HepG2 (cell line): Measurements from ENCODE around the gene DNAH9. TPM values are rescaled to one million over a fixed set of nuclear protein-coding genes. Genes with fewer than 3 reads are reported as not detected.

Source experiments
- ATAC-seq: fragments of 200-7000 bp; cut with Tn5 transposase; 3 replicates; pipeline ENCODE4 v1.9.1; 2020; ENCODE audit warnings: mild to moderate bottlenecking, moderate library complexity
- BruUV-seq: library from RNA; stranded (reverse); fragments of 400-500 nt; replicated peaks from 2 replicates; lab custom pipeline; 2021; lab: Mats Ljungman, UMichigan
- CTCF ChIA-PET: fragments of 300-600 bp; formaldehyde crosslinking; extraction: SDS; loops from one replicate; lab custom pipeline; 2021; ENCODE audit warnings: low total read pairs, inconsistent platforms, low intra/inter-chr PET ratio; lab: Yijun Ruan, JAX
- POLR2A ChIA-PET: fragments of 350-600 bp; sonication (Branson Sonifier 250); formaldehyde crosslinking; loops from one replicate; lab custom pipeline; 2020; ENCODE audit warnings: antibody characterized with exemption, inconsistent platforms; lab: Yijun Ruan, JAX
- DNase-seq: peaks from one replicate; pipeline ENCODE4 v3.0.0-alpha.2; 2015; ENCODE audit warnings: low spot score
- FAIRE-seq: peaks from 3 replicates; lab custom pipeline; 2011; peaks lifted over from hg19 to GRCh38; lab: Jason Lieb, UNC
- H2AFZ ChIP-seq: one replicate; pipeline ENCODE4 v1.6.1; 2011; ENCODE audit warnings: low read length, inconsistent platforms
- H3K27ac ChIP-seq: fragments of 300-600 bp; 3 replicates; pipeline ENCODE4 v1.8.0; 2011; ENCODE audit warnings: mixed run types, mild to moderate bottlenecking, mixed read lengths, low read length, inconsistent platforms; ENCODE audit not compliant: insufficient read depth; ENCODE audit errors: extremely low read length
- H3K27me3 ChIP-seq, 2 experiments: fragments of 200-600 bp in 1 of 2; 2 replicates in 1 of 2; 3 replicates in 1 of 2; pipeline versions ENCODE4 v1.6.0 to v1.8.0; 2011; ENCODE audit warnings: low read length in 2 of 2, mild to moderate bottlenecking in 2 of 2, moderate library complexity in 2 of 2, inconsistent platforms in 1 of 2; ENCODE audit not compliant: insufficient read depth in 2 of 2, control insufficient read depth in 1 of 2
- H3K36me3 ChIP-seq, 2 experiments: fragments of 200-600 bp in 1 of 2; replicated peaks in 1 of 2; 2 replicates in 1 of 2; 3 replicates in 1 of 2; pipeline versions ENCODE4 v1.5.1 to v1.8.0; 2011; ENCODE audit warnings: low read length in 2 of 2, inconsistent platforms in 1 of 2; ENCODE audit not compliant: insufficient read depth in 2 of 2, control insufficient read depth in 1 of 2
- H3K4me1 ChIP-seq: 2 replicates; pipeline ENCODE4 v1.5.1; 2012; ENCODE audit warnings: low read length, inconsistent platforms; ENCODE audit not compliant: insufficient read depth
- H3K4me2 ChIP-seq: 2 replicates; pipeline ENCODE4 v1.6.0; 2011; ENCODE audit warnings: low read depth, low read length, inconsistent platforms
- H3K4me3 ChIP-seq, 3 experiments: fragments of 200-600 bp in 1 of 3; sonication (generic), shearing (Covaris generic) in 1 of 3; replicated peaks in 1 of 3; 2 replicates each; pipeline ENCODE4 v1.5.1; 2011 to 2016; ENCODE audit warnings: low read length in 3 of 3, inconsistent platforms in 2 of 3, low read depth in 2 of 3, mild to moderate bottlenecking in 2 of 3, control low read depth in 1 of 3, mixed read lengths in 1 of 3; ENCODE audit not compliant: insufficient read depth in 1 of 3
- H3K79me2 ChIP-seq: one replicate; pipeline ENCODE4 v1.6.1; 2011; ENCODE audit warnings: low read length, inconsistent platforms; ENCODE audit not compliant: insufficient read depth
- H3K9ac ChIP-seq: 2 replicates; pipeline ENCODE4 v1.6.0; 2011; ENCODE audit warnings: mild to moderate bottlenecking, low read depth, low read length, inconsistent platforms; ENCODE audit not compliant: insufficient read depth
- H3K9me3 ChIP-seq: 2 replicates; pipeline ENCODE4 v1.5.1; 2012; ENCODE audit warnings: mild to moderate bottlenecking, low read length
- H4K20me1 ChIP-seq: 2 replicates; pipeline ENCODE4 v1.6.0; 2011; ENCODE audit warnings: inconsistent platforms, mild to moderate bottlenecking, low read length, moderate library complexity; ENCODE audit not compliant: insufficient read depth
- CHD4 ChIP-seq: fragments of 200-600 bp; sonication (generic); IDR thresholded peaks from 2 replicates; pipeline ENCODE4 v1.7.0; 2017; ENCODE audit warnings: mild to moderate bottlenecking, low read length, borderline replicate concordance
- PCBP1 ChIP-seq: fragments of 200-400 bp; formaldehyde crosslinking; IDR thresholded peaks from 2 replicates; pipeline ENCODE4 v1.6.1; 2017; ENCODE audit warnings: mild to moderate bottlenecking, low read depth, low read length, borderline replicate concordance
- TAF1 ChIP-seq: sonication (generic); formaldehyde crosslinking; IDR thresholded peaks from 2 replicates; pipeline ENCODE4 v1.4.0; 2020; ENCODE audit warnings: missing genetic modification reagents
- ZNF567 ChIP-seq: sonication (generic); formaldehyde crosslinking; IDR thresholded peaks from 2 replicates; pipeline ENCODE4 v1.8.1; 2023; ENCODE audit warnings: mild to moderate bottlenecking, missing genetic modification reagents, borderline replicate concordance
- ZNF644 ChIP-seq: IDR thresholded peaks from 2 replicates; pipeline ENCODE4 v1.6.1; 2016; ENCODE audit warnings: low read depth
- ZNF713 ChIP-seq: sonication (generic); formaldehyde crosslinking; IDR thresholded peaks from 2 replicates; pipeline ENCODE4 v1.4.0; 2020; ENCODE audit warnings: mild to moderate bottlenecking, missing genetic modification reagents
- ZNF883 ChIP-seq: sonication (generic); formaldehyde crosslinking; IDR thresholded peaks from 2 replicates; pipeline ENCODE4 v1.5.1; 2020; ENCODE audit warnings: mild to moderate bottlenecking, missing genetic modification reagents; ENCODE audit errors: not compliant biosample characterization
- WGBS: methylation state at CpG from one replicate; pipeline ENCODE4 v1.1.6; 2017; ENCODE audit warnings: low lambda C conversion rate; 5-methylcytosine and 5-hydroxymethylcytosine counted together
- in situ Hi-C: cut with HindIII; loops from 2 replicates; pipeline ENCODE4 v1.10.0; 2017; ENCODE audit warnings: low pct_unique_long_range_greater_than_20kb; ENCODE audit not compliant: extremely low pct_ligation_motif_present
- intact Hi-C: fragments of 100-400 bp; cut with micrococcal nuclease; formaldehyde crosslinking; loops from one replicate; pipeline ENCODE4 v1.10.0; 2022; ENCODE audit not compliant: unreplicated experiment
- polyA plus RNA-seq, 8 experiments: library from polyadenylated mRNA; depleted of rRNA in 3 of 8; stranded (reverse) in 7 of 8; unstranded in 1 of 8; fragments of >200 nt; fragmentation: Illumina TruSeq in 4 of 8; extraction: Trizol in 4 of 8; gene quantifications; 2 replicates each; pipeline versions ENCODE4 v1.2.1 to v1.2.3, GENCODE V29; 2011 to 2016; ENCODE audit warnings: low read depth in 4 of 8, missing spikeins in 1 of 8, mixed read lengths in 1 of 8; ENCODE audit not compliant: insufficient read depth in 1 of 8
- total RNA-seq, 5 experiments: library from RNA; depleted of rRNA; stranded (reverse); fragments of >200 nt; fragmentation: Illumina TruSeq; extraction: Trizol; gene quantifications; 2 replicates each; pipeline ENCODE4 v1.2.3, GENCODE V29; 2016; ENCODE audit warnings: low read depth in 1 of 5
- TF ChIP-seq, protein P1 (sequence below): sonication (generic); formaldehyde crosslinking; IDR thresholded peaks from 2 replicates; pipeline ENCODE4 v1.5.0; 2020; ENCODE audit warnings: mild to moderate bottlenecking, missing genetic modification reagents, moderate library complexity

The DNAH9 gene
- total and polyA plus RNA-seq, 2 of the 13 experiments (the other 11 are each of a cell fraction or from before 2014, with no cell fraction given) = not detected

- no peaks in the 10 kb centered on the region for H3K27me3 ChIP-seq
- H3K9ac ChIP-seq = no peak overlapping the region
- H2AFZ ChIP-seq = no peak overlapping the region
- no peak for DNase-seq
- no peaks in the 10 kb centered on the region for H4K20me1 ChIP-seq
- ATAC-seq = no peak
- no peaks in the 10 kb centered on the region for H3K36me3 ChIP-seq
- H3K27ac ChIP-seq = no peak overlapping the region
- FAIRE-seq = no peak
- H3K9me3 ChIP-seq = no peaks in the 10 kb centered on the region; the same call in 1 of the 2 replicates
- in situ Hi-C loops (no loop called here), intact Hi-C loops (no loop called here)
- no peaks in the 10 kb centered on the region for H3K79me2 ChIP-seq
- H3K4me1 ChIP-seq = no peaks in the 10 kb centered on the region
- WGBS = 45% methylated on average over 8 of the region's 8 CpGs
- ChIA-PET POLR2A (no interaction called here), CTCF (no interaction called here)
- TF ChIP-seq ZNF713 (CRISPR knock-in tag) (no peak), ZNF567 (CRISPR knock-in tag) (no peak), CHD4 (no peak), TAF1 (CRISPR knock-in tag) (no peak), ZNF644 (CRISPR knock-in tag) (no peak), PCBP1 (no peak), ZNF883 (CRISPR knock-in tag) (no peak)
- TF ChIP-seq, protein P1, sequence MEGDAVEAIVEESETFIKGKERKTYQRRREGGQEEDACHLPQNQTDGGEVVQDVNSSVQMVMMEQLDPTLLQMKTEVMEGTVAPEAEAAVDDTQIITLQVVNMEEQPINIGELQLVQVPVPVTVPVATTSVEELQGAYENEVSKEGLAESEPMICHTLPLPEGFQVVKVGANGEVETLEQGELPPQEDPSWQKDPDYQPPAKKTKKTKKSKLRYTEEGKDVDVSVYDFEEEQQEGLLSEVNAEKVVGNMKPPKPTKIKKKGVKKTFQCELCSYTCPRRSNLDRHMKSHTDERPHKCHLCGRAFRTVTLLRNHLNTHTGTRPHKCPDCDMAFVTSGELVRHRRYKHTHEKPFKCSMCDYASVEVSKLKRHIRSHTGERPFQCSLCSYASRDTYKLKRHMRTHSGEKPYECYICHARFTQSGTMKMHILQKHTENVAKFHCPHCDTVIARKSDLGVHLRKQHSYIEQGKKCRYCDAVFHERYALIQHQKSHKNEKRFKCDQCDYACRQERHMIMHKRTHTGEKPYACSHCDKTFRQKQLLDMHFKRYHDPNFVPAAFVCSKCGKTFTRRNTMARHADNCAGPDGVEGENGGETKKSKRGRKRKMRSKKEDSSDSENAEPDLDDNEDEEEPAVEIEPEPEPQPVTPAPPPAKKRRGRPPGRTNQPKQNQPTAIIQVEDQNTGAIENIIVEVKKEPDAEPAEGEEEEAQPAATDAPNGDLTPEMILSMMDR (CRISPR knock-in tag) = peak; percentile 22; the same call in 1 of the 2 replicates
- BruUV-seq = no TSS peak
- H3K4me2 ChIP-seq = no peak overlapping the region
- H3K4me3 ChIP-seq = no peak overlapping the region
Measured at GRCh38 chr17:11797803-11798202, 199.5 kb downstream of the DNAH9 start.
